Neural cell (in vitro differentiated cells): ENCODE data around the gene PRR16. TPM values are rescaled to one million over a fixed set of nuclear protein-coding genes. Genes with fewer than 3 reads are reported as not detected.

Source experiments
- H2AFZ ChIP-seq: fragments of 200-600, 300-800 bp; sonication (generic), shearing (Covaris generic); 2 replicates; pipeline ENCODE4 v1.6.0; 2014; ENCODE audit warnings: low read depth, mild to moderate bottlenecking, antibody characterized with exemption, low read length, moderate library complexity
- H3F3A ChIP-seq: fragments of 200-600 bp; shearing (Covaris generic); 2 replicates; pipeline ENCODE4 v1.6.1; 2016; ENCODE audit warnings: mild to moderate bottlenecking, moderate library complexity, mixed read lengths, antibody characterized with exemption, low read length; ENCODE audit not compliant: insufficient read depth, poor library complexity, severe bottlenecking
- H3K27ac ChIP-seq: fragments of 200-600, 300-800 bp; sonication (generic), shearing (Covaris generic); 2 replicates; pipeline ENCODE4 v1.5.1; 2014; ENCODE audit warnings: mild to moderate bottlenecking, low read length, moderate library complexity
- H3K27me3 ChIP-seq: fragments of 300-800, 200-600 bp; sonication (generic), shearing (Covaris generic); 2 replicates; pipeline ENCODE4 v1.6.0; 2014; ENCODE audit warnings: mild to moderate bottlenecking, low read depth, low read length, moderate library complexity; ENCODE audit not compliant: insufficient read depth
- H3K36me3 ChIP-seq: fragments of 300-800, 200-600 bp; sonication (generic), shearing (Covaris generic); 2 replicates; pipeline ENCODE4 v1.5.1; 2014; ENCODE audit warnings: mild to moderate bottlenecking, antibody characterized with exemption, low read length, moderate library complexity; ENCODE audit not compliant: insufficient read depth
- H3K4me2 ChIP-seq: fragments of 300-800, 200-600 bp; sonication (generic), shearing (Covaris generic); 2 replicates; pipeline ENCODE4 v1.6.0; 2014; ENCODE audit warnings: mild to moderate bottlenecking, low read length
- H3K4me3 ChIP-seq: fragments of 300-800, 200-600 bp; sonication (generic), shearing (Covaris generic); 2 replicates; pipeline ENCODE4 v1.5.1; 2014; ENCODE audit warnings: mild to moderate bottlenecking, low read length, moderate library complexity
- H3K79me2 ChIP-seq: fragments of 200-600 bp; shearing (Covaris generic); replicated peaks from 2 replicates; pipeline ENCODE4 v1.6.0; 2014; ENCODE audit warnings: mild to moderate bottlenecking, low read length, moderate library complexity; ENCODE audit not compliant: insufficient read depth
- H3K9ac ChIP-seq: fragments of 300-800, 200-600 bp; sonication (generic), shearing (Covaris generic); 2 replicates; pipeline ENCODE4 v1.6.1; 2016; ENCODE audit warnings: mild to moderate bottlenecking, low read length, mixed read lengths
- H3K9me2 ChIP-seq: fragments of 200-600 bp; shearing (Covaris generic); 2 replicates; pipeline ENCODE4 v1.6.1; 2016; ENCODE audit warnings: mild to moderate bottlenecking, low read length, mixed read lengths; ENCODE audit not compliant: insufficient read depth
- H3K9me3 ChIP-seq: fragments of 200-600, 300-800 bp; sonication (generic), shearing (Covaris generic); 2 replicates; pipeline ENCODE4 v1.6.1; 2016; ENCODE audit warnings: mild to moderate bottlenecking, mixed run types, low read length, moderate library complexity, mixed read lengths
- H4K20me1 ChIP-seq: fragments of 200-600 bp; shearing (Covaris generic); 2 replicates; pipeline ENCODE4 v1.6.1; 2016; ENCODE audit warnings: mild to moderate bottlenecking, mixed run types; ENCODE audit not compliant: insufficient read depth
- CTCF ChIP-seq: fragments of 450-650 bp; IDR thresholded peaks from 2 replicates; pipeline ENCODE4 v1.5.1; 2014; ENCODE audit warnings: antibody characterized with exemption, mild to moderate bottlenecking, moderate library complexity; ENCODE audit not compliant: poor library complexity, severe bottlenecking
- EP300 ChIP-seq: fragments of 450-650 bp; conservative IDR thresholded peaks from 2 replicates; pipeline ENCODE4 v1.6.1; 2014; ENCODE audit warnings: antibody characterized with exemption, mild to moderate bottlenecking, moderate library complexity; ENCODE audit not compliant: poor library complexity, severe bottlenecking
- EZH2 ChIP-seq: fragments of 200-600, 300-800 bp; shearing (Covaris generic), sonication (generic); IDR thresholded peaks from 2 replicates; pipeline ENCODE4 v1.6.1; 2014; ENCODE audit warnings: antibody characterized with exemption, low read length, borderline replicate concordance, mild to moderate bottlenecking; ENCODE audit not compliant: insufficient read depth, poor library complexity, severe bottlenecking
- MXI1 ChIP-seq: fragments of 450-650 bp; conservative IDR thresholded peaks from 2 replicates; pipeline ENCODE4 v1.6.1; 2014; ENCODE audit warnings: antibody characterized with exemption, mild to moderate bottlenecking; ENCODE audit not compliant: poor library complexity, severe bottlenecking
- POLR2AphosphoS5 ChIP-seq: IDR thresholded peaks from 2 replicates; pipeline ENCODE4 v1.6.1; 2012
- RAD21 ChIP-seq: fragments of 450-650 bp; conservative IDR thresholded peaks from 2 replicates; pipeline ENCODE4 v1.6.1; 2014; ENCODE audit warnings: antibody characterized with exemption, mild to moderate bottlenecking, moderate library complexity
- REST ChIP-seq: IDR thresholded peaks from 2 replicates; pipeline ENCODE4 v1.6.1; 2012; ENCODE audit warnings: borderline replicate concordance
- SMC3 ChIP-seq: fragments of 450-650 bp; conservative IDR thresholded peaks from 2 replicates; pipeline ENCODE4 v1.6.1; 2014; ENCODE audit warnings: antibody characterized with exemption, mild to moderate bottlenecking, moderate library complexity; ENCODE audit not compliant: poor library complexity
- TAF1 ChIP-seq: IDR thresholded peaks from 2 replicates; pipeline ENCODE4 v1.6.1; 2012; ENCODE audit warnings: low read depth
- polyA plus RNA-seq: library from polyadenylated mRNA; depleted of rRNA; stranded (reverse); fragments of >200 nt; gene quantifications from 2 replicates; pipeline ENCODE4 v1.2.3, GENCODE V29; 2014

PRR16 gene
- polyA plus RNA-seq, 1 donor from 2014 or later, result 1.7 TPM

GRCh38 chr5:120446068-120446492 is 18.0 kb upstream of the PRR16 start:
- Histone ChIP-seq H3K4me2 (no peak overlapping the region), H3K27ac (peak overlapping the region; percentile 19), H3K9ac (no peak overlapping the region), H3K79me2 (no peaks in the 10 kb centered on the region), H3K9me2 (no peaks in the 10 kb centered on the region), H3K9me3 (no peaks in the 10 kb centered on the region), H4K20me1 (no peaks in the 10 kb centered on the region), H3K4me3 (no peak overlapping the region), H3K27me3 (no peaks in the 10 kb centered on the region), H3K36me3 (no peaks in the 10 kb centered on the region), H2AFZ (no peak overlapping the region), H3F3A (no peaks in the 10 kb centered on the region)
- TF ChIP-seq EP300 (no peak), MXI1 (no peak), EZH2 (no peak), TAF1 (no peak), CTCF (no peak), RAD21 (no peak), POLR2AphosphoS5 (no peak), REST (no peak), SMC3 (no peak)

GRCh38 chr5:120446901-120447300 is 17.2 kb upstream of the PRR16 start:
- Histone ChIP-seq H3K9ac (no peak overlapping the region), H3K9me2 (no peaks in the 10 kb centered on the region), H3K4me2 (no peak overlapping the region), H3K27ac (no peak overlapping the region), H3K4me3 (no peak overlapping the region), H3K36me3 (no peaks in the 10 kb centered on the region), H3K79me2 (no peaks in the 10 kb centered on the region), H3K9me3 (no peaks in the 10 kb centered on the region), H3K27me3 (no peaks in the 10 kb centered on the region), H4K20me1 (no peaks in the 10 kb centered on the region), H2AFZ (no peak overlapping the region), H3F3A (no peaks in the 10 kb centered on the region)
- TF ChIP-seq REST (no peak), TAF1 (no peak), MXI1 (no peak), CTCF (no peak), EZH2 (no peak), POLR2AphosphoS5 (no peak), EP300 (no peak), SMC3 (no peak), RAD21 (no peak)
